Breast epithelium (tissue), 4 donors: ENCODE measurements around the gene MTERF4. TPM values are rescaled to one million over a fixed set of nuclear protein-coding genes. Genes with fewer than 3 reads are reported as not detected.

Experiments used
- DNase-seq, 2 donors: peaks; one replicate each; pipeline ENCODE4 v3.0.0-alpha.2; 2019; ENCODE audit warnings: low spot score in 2 of 2
- H3K27ac ChIP-seq, 2 donors: fragments of 200-600 bp; sonication (generic) in 1 of 2; one replicate each; pipeline ENCODE4 v1.5.1; 2016 to 2019; ENCODE audit warnings: mild to moderate bottlenecking in 1 of 2
- H3K27me3 ChIP-seq, 2 donors: fragments of 200-600 bp; sonication (generic) in 1 of 2; one replicate each; pipeline versions ENCODE4 v1.5.1 to v1.6.0; 2017 to 2019; ENCODE audit warnings: control low read depth in 1 of 2, mild to moderate bottlenecking in 1 of 2
- H3K36me3 ChIP-seq: fragments of 200-600 bp; one replicate; pipeline ENCODE4 v1.5.1; 2019
- H3K4me1 ChIP-seq, 2 donors: fragments of 200-600 bp; sonication (generic); one replicate each; pipeline ENCODE4 v1.5.1; 2016 to 2019; ENCODE audit warnings: control low read depth in 1 of 2
- H3K4me3 ChIP-seq, 3 donors: fragments of 200-600 bp; sonication (generic); 1 replicate in 2 of 3; 2 replicates in 1 of 3; pipeline ENCODE4 v1.5.1; 2016 to 2019; ENCODE audit warnings: mild to moderate bottlenecking in 3 of 3, moderate library complexity in 2 of 3
- H3K9me3 ChIP-seq, 2 donors: fragments of 200-600 bp; sonication (generic) in 1 of 2; one replicate each; pipeline ENCODE4 v1.5.1; 2016 to 2019; ENCODE audit warnings: control low read depth in 1 of 2
- CTCF ChIP-seq, 3 donors: fragments of 450-650 bp; IDR thresholded peaks; one replicate each; pipeline ENCODE4 v1.5.1; 2016 to 2017; ENCODE audit warnings: antibody characterized with exemption in 3 of 3, mild to moderate bottlenecking in 3 of 3, moderate library complexity in 3 of 3
- POLR2A ChIP-seq: fragments of 450-650 bp; IDR thresholded peaks from one replicate; pipeline ENCODE4 v1.6.1; 2016; ENCODE audit warnings: antibody characterized with exemption, mild to moderate bottlenecking, moderate library complexity
- POLR2AphosphoS5 ChIP-seq, 3 donors: sonication (generic); formaldehyde crosslinking; IDR thresholded peaks; one replicate each; pipeline ENCODE4 v1.6.1; 2017; ENCODE audit warnings: antibody characterized with exemption in 3 of 3
- intact Hi-C: fragments of 100-400 bp; cut with DNase I; formaldehyde crosslinking; loops from one replicate; pipeline ENCODE4 v1.15.1; 2023; ENCODE audit warnings: low total_unique reads
- total RNA-seq, 3 donors: library from RNA; depleted of rRNA; stranded (reverse); fragments of >200 nt; gene quantifications; one replicate each; pipeline ENCODE4 v1.1.0, GENCODE V29; 2016

Gene MTERF4
- total RNA-seq, 3 donors from 2014 or later = 35.7 to 54.6 (median 50.2) TPM

GRCh38 chr2:241065355-241065803 is 36.7 kb downstream of the MTERF4 start:
- TF ChIP-seq CTCF (IDR thresholded peaks at IDR 0.05) (no peak), POLR2AphosphoS5 (IDR thresholded peaks at IDR 0.05) (no peak), POLR2A (no peak)
- Histone ChIP-seq H3K36me3 (no peaks in the 10 kb centered on the region), H3K27me3 (no peaks in the 10 kb centered on the region), H3K4me1 (peaks cover 0 to 8% of the 10 kb centered on the region in 2 donors), H3K4me3 (no peak overlapping the region), H3K9me3 (no peaks in the 10 kb centered on the region), H3K27ac (no peak overlapping the region)
- DNase-seq = peak in 1 of 2 donors; percentile 16
- intact Hi-C loops = no loop called here

- Histone ChIP-seq H3K27ac (peak overlapping the region in 1 of 2 donors; percentile 58), H3K9me3 (no peaks in the 10 kb centered on the region), H3K4me3 (no peak overlapping the region), H3K36me3 (no peaks in the 10 kb centered on the region), H3K4me1 (peaks cover 0 to 8% of the 10 kb centered on the region in 2 donors), H3K27me3 (no peaks in the 10 kb centered on the region)
- intact Hi-C loops = no loop called here
- TF ChIP-seq POLR2A (no peak), POLR2AphosphoS5 (IDR thresholded peaks at IDR 0.05) (no peak), CTCF (IDR thresholded peaks at IDR 0.05) (no peak)
- peak in 1 of 2 donors; percentile 15 for DNase-seq
Measured at GRCh38 chr2:241064802-241065354, 37.2 kb downstream of the MTERF4 start.

- Histone ChIP-seq H3K36me3 (no peaks in the 10 kb centered on the region), H3K9me3 (no peaks in the 10 kb centered on the region), H3K27me3 (no peaks in the 10 kb centered on the region), H3K27ac (peak overlapping the region in 1 of 2 donors; percentile 82), H3K4me3 (peak overlapping the region in 2 of 3 donors; percentile 49 to 65), H3K4me1 (peaks cover 0 to 8% of the 10 kb centered on the region in 2 donors)
- intact Hi-C loops = no loop called here
- TF ChIP-seq CTCF (IDR thresholded peaks at IDR 0.05) (no peak), POLR2A (no peak), POLR2AphosphoS5 (IDR thresholded peaks at IDR 0.05) (no peak)
- DNase-seq = peak in 1 of 2 donors; percentile 47
Measured at GRCh38 chr2:241064008-241064801, 37.9 kb downstream of the MTERF4 start.

GRCh38 chr2:241063587-241063986 is 38.5 kb downstream of the MTERF4 start:
- Histone ChIP-seq H3K27ac (peak overlapping the region in 1 of 2 donors; percentile 82), H3K4me3 (peak overlapping the region in 2 of 3 donors; percentile 49 to 65), H3K36me3 (no peaks in the 10 kb centered on the region), H3K27me3 (no peaks in the 10 kb centered on the region), H3K4me1 (peaks cover 0 to 8% of the 10 kb centered on the region in 2 donors), H3K9me3 (no peaks in the 10 kb centered on the region)
- DNase-seq = no peak
- intact Hi-C loops = no loop called here
- no peak for TF ChIP-seq POLR2AphosphoS5 (IDR thresholded peaks at IDR 0.05)
- no peak for TF ChIP-seq POLR2A
- no peak for TF ChIP-seq CTCF (IDR thresholded peaks at IDR 0.05)

GRCh38 chr2:241063093-241063551 is 39.0 kb downstream of the MTERF4 start:
- H3K4me1 ChIP-seq = peaks cover 0 to 8% of the 10 kb centered on the region in 2 donors
- no peaks in the 10 kb centered on the region for H3K27me3 ChIP-seq
- H3K36me3 ChIP-seq = no peaks in the 10 kb centered on the region
- peak overlapping the region in 2 of 3 donors; percentile 49 to 65 for H3K4me3 ChIP-seq
- intact Hi-C loops = no loop called here
- peak in 1 of 2 donors; percentile 18 for DNase-seq
- TF ChIP-seq CTCF (IDR thresholded peaks at IDR 0.05) = no peak
- TF ChIP-seq POLR2AphosphoS5 (IDR thresholded peaks at IDR 0.05) = no peak
- TF ChIP-seq POLR2A = no peak
- peak overlapping the region; percentile 47 to 78 for H3K27ac ChIP-seq
- H3K9me3 ChIP-seq = no peaks in the 10 kb centered on the region
